ENCODE measurements around the gene KRT84.

KRT84 gene

GRCh38 chr12:52341066-52341580 is 44.3 kb downstream of the KRT84 start:
- DNase-seq, result no peak

DNA sequence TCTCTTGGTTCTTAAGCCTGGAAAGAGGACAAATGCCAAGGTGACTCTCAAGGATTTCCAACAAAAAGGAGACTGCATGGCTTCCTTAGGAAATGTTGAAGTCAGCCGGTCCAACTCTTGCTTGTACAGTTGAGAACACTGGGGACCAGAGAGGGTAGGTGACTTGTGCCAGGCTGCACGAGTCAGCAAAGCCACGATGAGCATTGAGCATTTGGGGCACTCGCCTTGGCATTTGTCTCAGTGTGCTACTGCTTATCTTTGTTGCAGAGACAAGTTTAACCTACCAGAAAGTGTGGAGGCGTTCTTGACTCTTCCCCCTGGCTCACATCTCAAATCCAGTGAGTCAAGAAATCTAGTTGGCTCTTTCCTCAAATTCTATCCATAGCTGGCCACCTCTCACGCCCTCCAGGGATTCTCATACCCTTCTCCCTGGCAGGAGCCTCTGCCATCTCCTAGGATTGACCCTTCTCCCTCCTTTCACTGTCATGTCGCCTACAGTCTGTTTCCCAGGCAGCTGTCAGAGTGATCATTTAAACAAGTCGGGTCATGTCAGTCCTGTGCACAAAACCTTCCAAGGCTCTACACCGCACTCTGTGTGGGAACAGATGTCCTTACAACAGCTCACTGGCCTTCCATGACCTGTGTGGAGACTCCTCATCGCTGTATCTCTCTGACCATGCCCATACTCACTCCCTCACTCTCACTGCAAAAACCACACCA is 47.1 kb downstream of the KRT84 start:
- DNase-seq, result no peak

GRCh38 chr12:52337054-52337453 is 48.4 kb downstream of the KRT84 start:
- DNase-seq, result no peak

DNA sequence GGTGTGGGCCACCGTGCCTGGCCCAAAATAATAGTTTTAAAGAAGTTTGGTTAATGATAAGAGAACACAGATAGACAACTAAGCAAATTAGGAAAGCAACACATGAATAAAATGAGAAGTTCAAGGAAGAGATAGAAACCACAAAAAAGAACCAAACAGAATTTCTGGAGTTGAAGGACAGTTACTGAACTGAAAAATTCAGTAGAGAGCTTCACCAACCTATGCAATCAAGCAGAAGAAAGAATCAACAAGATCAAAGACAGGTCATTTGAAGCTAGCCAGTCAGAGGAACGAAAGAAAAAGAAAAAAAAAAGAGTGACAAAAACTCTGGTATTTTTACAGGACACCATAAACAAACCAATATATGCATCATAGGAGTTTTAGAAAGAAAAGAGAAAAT is 48.8 kb downstream of the KRT84 start:
- DNase-seq, result no peak

DNA sequence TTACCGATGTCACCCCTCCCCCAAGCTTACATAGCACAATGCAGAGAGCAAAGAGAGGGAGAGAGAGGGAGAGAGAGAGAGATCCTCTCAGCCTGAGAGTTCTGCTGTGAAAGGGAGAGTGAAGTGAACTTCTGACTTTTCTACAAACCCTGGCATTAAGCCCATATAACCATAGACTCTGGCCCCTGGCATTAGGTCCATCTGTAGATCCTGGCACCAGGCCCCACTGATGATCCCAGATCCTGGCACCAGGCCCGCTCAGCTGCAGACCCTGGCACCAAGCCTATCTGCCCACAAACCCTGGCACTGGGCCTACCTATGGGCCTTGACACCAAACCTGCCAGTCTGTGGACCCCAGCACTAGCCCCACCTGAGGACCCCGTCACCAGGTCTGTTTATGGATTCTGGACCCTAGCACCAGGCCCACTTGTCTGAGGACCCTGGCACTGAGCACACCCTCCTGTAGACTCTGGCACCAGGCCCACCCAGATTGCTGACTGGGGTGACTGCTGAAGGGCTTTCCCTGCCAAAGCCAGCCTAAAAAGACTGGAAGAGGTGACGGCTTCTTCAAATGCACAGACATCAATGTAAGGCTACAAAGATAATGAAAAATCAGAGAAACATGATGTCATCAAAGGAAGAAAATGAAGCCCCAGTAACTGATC is 49.7 kb downstream of the KRT84 start:
- peak; percentile 76 for DNase-seq

DNA sequence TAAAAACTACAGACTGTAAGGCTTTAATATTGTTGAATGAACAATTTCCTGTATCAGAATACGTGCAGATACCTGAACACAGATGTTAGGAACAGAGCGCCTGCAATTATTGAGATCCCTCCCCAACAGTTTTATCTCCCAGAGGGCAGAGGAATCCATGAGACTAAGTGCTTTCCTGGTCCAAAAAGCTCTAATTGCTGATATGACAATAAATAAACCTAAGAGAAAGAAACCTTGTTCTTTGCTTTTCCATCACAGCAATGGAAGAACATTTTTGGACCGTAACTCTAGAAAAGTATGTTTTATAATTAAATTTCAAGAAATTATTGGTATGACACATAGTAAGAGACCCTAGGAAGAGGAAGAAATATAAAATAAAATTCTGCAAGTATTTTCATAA is 51.3 kb downstream of the KRT84 start:
- DNase-seq, result no peak

- no peak for DNase-seq
Observed at GRCh38 chr12:52333321-52333720, 52.1 kb downstream of the KRT84 start.

GRCh38 chr12:52332381-52332780 is 53.1 kb downstream of the KRT84 start:
- DNase-seq, result no peak

DNA sequence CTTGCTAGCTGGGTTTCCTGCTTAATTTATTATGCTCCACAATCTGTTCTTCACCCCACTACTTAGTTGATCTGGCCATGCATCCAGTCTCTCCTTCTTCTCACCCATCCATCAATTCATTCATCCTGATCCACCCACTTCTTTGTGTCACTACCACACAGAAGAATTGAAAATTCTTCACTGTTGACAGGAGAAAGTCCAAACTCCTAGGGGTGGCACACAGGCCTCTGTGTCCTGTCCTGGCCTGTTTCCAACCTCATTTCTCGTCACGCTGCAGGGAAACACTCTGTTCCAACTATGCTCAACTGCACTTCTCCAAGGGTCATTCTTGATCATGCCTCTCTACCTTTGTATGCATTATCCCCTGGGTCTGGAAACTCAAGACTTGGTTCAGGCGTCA is 53.6 kb downstream of the KRT84 start:
- DNase-seq, result no peak

- DNase-seq, result no peak
Observed at GRCh38 chr12:52331039-52331438, 54.4 kb downstream of the KRT84 start.

- DNase-seq, result no peak
Observed at GRCh38 chr12:52327830-52328500, 57.5 kb downstream of the KRT84 start.
